ENCODE data around the gene ZFAND2B. TPM values are rescaled to one million over a fixed set of nuclear protein-coding genes. Genes with fewer than 3 reads are reported as not detected.

ZFAND2B gene
- total RNA-seq, 4 donors from 2014 or later, result 63.0 to 76.4 (median 63.3) TPM

GRCh38 chr2:219176818-219177551 lies 29.6 kb upstream of the ZFAND2B start, which contains the start of gene CNPPD1:
TSS of gene CNPPD1 (minus strand) at chr2:219176925. CDS start at chr2:219176828, 97 bp downstream.
- peak; percentile 87 to 97 for DNase-seq (ENCODE audit: low spot score in 2 of 2)
- peak within 1 kb of the TSS; percentile 91 for H3K4me3 ChIP-seq (ENCODE audit: low read depth, poor library complexity, severe bottlenecking)
- intact Hi-C loops (cut with DNase I; ENCODE audit: low total_unique reads), result no loop called here
- TF ChIP-seq CTCF (IDR thresholded peaks at IDR 0.05) (no peak), POLR2A (IDR thresholded peaks at IDR 0.05) (peak in 1 of 2 donors; percentile 91)
- 0% methylated on average over 34 to 45 of the region's 69 CpGs for WGBS, 2 donors

GRCh38 chr2:219177552-219178376 lies 28.8 kb upstream of the ZFAND2B start, which contains the start of gene RETREG2:
TSS of gene RETREG2 (plus strand) at chr2:219178275. CDS start at chr2:219178353, 78 bp downstream.
- intact Hi-C loops (cut with DNase I; ENCODE audit: low total_unique reads), result no loop called here
- 0 to 1% methylated on average over 20 to 35 of the region's 67 CpGs for WGBS, 2 donors
- TF ChIP-seq CTCF (IDR thresholded peaks at IDR 0.05) (no peak), POLR2A (IDR thresholded peaks at IDR 0.05) (peak in 1 of 2 donors; percentile 73)
- H3K4me3 ChIP-seq (ENCODE audit: low read depth, poor library complexity, severe bottlenecking), result peak within 1 kb of the TSS; percentile 91
- peak; percentile 92 to 98 for DNase-seq (ENCODE audit: low spot score in 2 of 2)

DNA sequence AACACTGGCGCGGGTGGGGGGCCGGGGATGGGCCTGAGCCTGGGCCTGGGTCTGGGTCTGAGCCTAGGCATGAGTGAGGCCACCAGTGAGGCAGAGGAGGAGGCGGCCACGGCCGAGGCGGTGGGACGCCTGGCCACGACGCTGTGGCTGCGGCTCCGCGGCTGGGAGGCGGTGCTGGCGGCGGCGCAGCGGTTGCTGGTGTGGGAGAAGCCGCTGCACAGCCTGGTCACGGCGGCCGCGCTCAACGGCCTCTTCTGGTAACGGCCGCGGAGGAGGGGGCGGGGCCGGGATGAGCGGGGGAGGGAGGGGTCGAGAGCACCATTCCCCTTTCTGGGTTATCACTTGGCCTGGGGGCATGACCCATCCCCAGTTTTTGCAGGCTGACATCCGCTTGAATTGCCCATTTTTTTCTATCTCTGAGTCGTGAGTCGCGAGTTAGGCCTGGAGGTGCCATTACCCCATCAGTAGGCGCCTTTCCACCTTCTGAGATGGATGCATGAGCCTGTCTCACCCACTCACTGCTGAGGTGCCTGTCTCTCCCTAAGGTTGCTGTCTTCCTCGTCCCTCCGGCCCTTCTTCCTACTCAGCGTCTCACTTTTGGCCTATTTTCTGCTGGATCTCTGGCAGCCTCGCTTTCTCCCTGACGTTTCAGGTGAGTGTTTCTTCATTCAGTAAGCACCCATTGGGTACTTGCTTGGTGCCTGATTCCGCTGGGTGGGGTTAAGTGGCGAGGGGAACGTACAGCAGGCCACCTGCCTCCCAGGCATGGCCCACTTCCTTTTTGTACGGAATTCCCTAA lies 28.0 kb upstream of the ZFAND2B start:
- TF ChIP-seq CTCF (IDR thresholded peaks at IDR 0.05) (no peak), POLR2A (IDR thresholded peaks at IDR 0.05) (no peak)
- intact Hi-C loops (cut with DNase I; ENCODE audit: low total_unique reads), result no loop called here
- peak; percentile 46 to 90 for DNase-seq (ENCODE audit: low spot score in 2 of 2)
- peak overlapping the region; percentile 75 for H3K4me3 ChIP-seq (ENCODE audit: low read depth, poor library complexity, severe bottlenecking)
- WGBS, 2 donors, result 3% methylated on average over 37 to 41 of the region's 45 CpGs

- 91 to 97% methylated on average over 9 of the region's 9 CpGs for WGBS, 2 donors
- intact Hi-C loops (cut with DNase I; ENCODE audit: low total_unique reads), result no loop called here
- DNase-seq (ENCODE audit: low spot score in 2 of 2), result peak in 1 of 2 donors; percentile 83
- TF ChIP-seq POLR2A (IDR thresholded peaks at IDR 0.05) (no peak), CTCF (IDR thresholded peaks at IDR 0.05) (no peak)
- H3K4me3 ChIP-seq (ENCODE audit: low read depth, poor library complexity, severe bottlenecking), result no peak overlapping the region
These were observed 26.7 kb upstream of the ZFAND2B start for GRCh38 chr2:219179601-219180465.

GRCh38 chr2:219180961-219181360 lies 25.6 kb upstream of the ZFAND2B start:
- H3K4me3 ChIP-seq (ENCODE audit: low read depth, poor library complexity, severe bottlenecking), result no peak overlapping the region
- TF ChIP-seq CTCF (IDR thresholded peaks at IDR 0.05) (no peak), POLR2A (IDR thresholded peaks at IDR 0.05) (no peak)
- WGBS, 2 donors, result 86 to 91% methylated on average over 5 of the region's 5 CpGs
- DNase-seq (ENCODE audit: low spot score in 2 of 2), result peak in 1 of 2 donors; percentile 54
- intact Hi-C loops (cut with DNase I; ENCODE audit: low total_unique reads), result no loop called here

Measured in lower leg skin (tissue), 4 donors.